ENCODE measurements around the gene C2orf74.

- TF ChIP-seq POLR2AphosphoS5 (IDR thresholded peaks at IDR 0.05; ENCODE audit: low read depth, low read length) (no peak), REST (IDR thresholded peaks at IDR 0.05; ENCODE audit: insufficient read depth in 1 of 2, low read depth in 2 of 2, low read length in 1 of 2) (no peak), TCF7L2 (IDR thresholded peaks at IDR 0.05; ENCODE audit: low read depth, low read length) (no peak)
- TF ChIP-seq, protein P1, sequence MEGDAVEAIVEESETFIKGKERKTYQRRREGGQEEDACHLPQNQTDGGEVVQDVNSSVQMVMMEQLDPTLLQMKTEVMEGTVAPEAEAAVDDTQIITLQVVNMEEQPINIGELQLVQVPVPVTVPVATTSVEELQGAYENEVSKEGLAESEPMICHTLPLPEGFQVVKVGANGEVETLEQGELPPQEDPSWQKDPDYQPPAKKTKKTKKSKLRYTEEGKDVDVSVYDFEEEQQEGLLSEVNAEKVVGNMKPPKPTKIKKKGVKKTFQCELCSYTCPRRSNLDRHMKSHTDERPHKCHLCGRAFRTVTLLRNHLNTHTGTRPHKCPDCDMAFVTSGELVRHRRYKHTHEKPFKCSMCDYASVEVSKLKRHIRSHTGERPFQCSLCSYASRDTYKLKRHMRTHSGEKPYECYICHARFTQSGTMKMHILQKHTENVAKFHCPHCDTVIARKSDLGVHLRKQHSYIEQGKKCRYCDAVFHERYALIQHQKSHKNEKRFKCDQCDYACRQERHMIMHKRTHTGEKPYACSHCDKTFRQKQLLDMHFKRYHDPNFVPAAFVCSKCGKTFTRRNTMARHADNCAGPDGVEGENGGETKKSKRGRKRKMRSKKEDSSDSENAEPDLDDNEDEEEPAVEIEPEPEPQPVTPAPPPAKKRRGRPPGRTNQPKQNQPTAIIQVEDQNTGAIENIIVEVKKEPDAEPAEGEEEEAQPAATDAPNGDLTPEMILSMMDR (IDR thresholded peaks at IDR 0.05) = no peak
These were observed 48.5 kb downstream of the C2orf74 start for GRCh38 chr2:61210332-61210981.
